Peyer's patch (tissue), 4 donors: Measurements from ENCODE around the gene LRRC9.

ENCODE experiments used
- CTCF ChIP-seq, 6 experiments: fragments of 450-650 bp in 4 of 6; fragments of 200-600 bp in 2 of 6; sonication (generic) in 1 of 6; IDR thresholded peaks; one replicate each; pipeline ENCODE4 v1.5.1; 2017 to 2019; ENCODE audit warnings: antibody characterized with exemption in 6 of 6, mild to moderate bottlenecking in 3 of 6, moderate library complexity in 1 of 6
- POLR2A ChIP-seq, 2 donors: fragments of 450-650 bp; IDR thresholded peaks; one replicate each; pipeline ENCODE4 v1.5.1; 2017; ENCODE audit warnings: antibody characterized with exemption in 2 of 2, mild to moderate bottlenecking in 2 of 2, moderate library complexity in 2 of 2

- TF ChIP-seq CTCF (IDR thresholded peaks at IDR 0.05): no peak
- no peak for TF ChIP-seq POLR2A (IDR thresholded peaks at IDR 0.05)
Observed at GRCh38 chr14:59981564-59981963, 61.6 kb downstream of the LRRC9 start.
